ENCODE measurements around the gene GPR132. TPM values are rescaled to one million over a fixed set of nuclear protein-coding genes. Genes with fewer than 3 reads are reported as not detected.

Gene GPR132
- total RNA-seq, 2 experiments from 2014 or later = 44.2 to 46.6 TPM

GRCh38 chr14:105061428-105062047, 3.7 kb downstream of the GPR132 start:
- peak overlapping the region; percentile 80 for H3K4me3 Mint-ChIP-seq
- H3K27me3 Mint-ChIP-seq = no peaks in the 10 kb centered on the region
- POLR2A ChIA-PET = no interaction called here
- H3K9me3 Mint-ChIP-seq = no peaks in the 10 kb centered on the region
- H3K27ac Mint-ChIP-seq = peak overlapping the region; percentile 94
- DNase-seq = peak; percentile 41
- peaks cover 67% of the 10 kb centered on the region for H3K4me1 Mint-ChIP-seq
- H3K36me3 Mint-ChIP-seq (ENCODE audit: low read depth) = peaks cover 30% of the 10 kb centered on the region
- CTCF ChIA-PET = interaction anchor here (0.6 to 3.0 kb wide), 10 partner anchors 10 to 1469 kb away, joined by 3 to 13 read pairs (median 4); partner anchors contain the start of gene CDCA4

- peaks cover 61% of the 10 kb centered on the region for H3K4me1 Mint-ChIP-seq
- peak overlapping the region; percentile 94 for H3K27ac Mint-ChIP-seq
- H3K4me3 Mint-ChIP-seq = peak overlapping the region; percentile 80
- no peaks in the 10 kb centered on the region for H3K27me3 Mint-ChIP-seq
- no peaks in the 10 kb centered on the region for H3K9me3 Mint-ChIP-seq
- peaks cover 30% of the 10 kb centered on the region for H3K36me3 Mint-ChIP-seq (ENCODE audit: low read depth)
- peak; percentile 54 for DNase-seq
- ChIA-PET POLR2A (no interaction called here), CTCF (interaction anchor here (0.6 to 3.0 kb wide), 9 partner anchors 11 to 86 kb away, joined by 3 to 13 read pairs (median 4); partner anchors contain the start of gene CDCA4)
Observed at GRCh38 chr14:105060751-105061427, 4.3 kb downstream of the GPR132 start.

GRCh38 chr14:105059925-105060565, 5.2 kb downstream of the GPR132 start:
- Mint-ChIP-seq H3K4me3 (peak overlapping the region; percentile 80), H3K27me3 (no peaks in the 10 kb centered on the region), H3K9me3 (no peaks in the 10 kb centered on the region), H3K27ac (peak overlapping the region; percentile 94), H3K36me3 (ENCODE audit: low read depth) (peaks cover 32% of the 10 kb centered on the region), H3K4me1 (peaks cover 59% of the 10 kb centered on the region)
- CTCF ChIA-PET = interaction anchor here (1.4 to 6.4 kb wide), 5 partner anchors 7 to 85 kb away, joined by 3 to 42 read pairs (median 10); no protein-coding TSS in a partner anchor
- POLR2A ChIA-PET = no interaction called here
- no peak for DNase-seq

GRCh38 chr14:105059035-105059924, 6.0 kb downstream of the GPR132 start:
- no peaks in the 10 kb centered on the region for H3K9me3 Mint-ChIP-seq
- peak overlapping the region; percentile 94 for H3K27ac Mint-ChIP-seq
- peak overlapping the region; percentile 80 for H3K4me3 Mint-ChIP-seq
- H3K27me3 Mint-ChIP-seq = no peaks in the 10 kb centered on the region
- H3K36me3 Mint-ChIP-seq (ENCODE audit: low read depth) = peaks cover 29% of the 10 kb centered on the region
- CTCF ChIA-PET = interaction anchor here (1.4 to 6.4 kb wide), 3 partner anchors 8 to 34 kb away, joined by 3 to 42 read pairs (median 6); no protein-coding TSS in a partner anchor
- peak; percentile 41 for DNase-seq
- POLR2A ChIA-PET = no interaction called here
- H3K4me1 Mint-ChIP-seq = peaks cover 54% of the 10 kb centered on the region

GRCh38 chr14:105058521-105059034, 6.7 kb downstream of the GPR132 start:
- H3K4me1 Mint-ChIP-seq = peaks cover 52% of the 10 kb centered on the region
- no peak for DNase-seq
- H3K27me3 Mint-ChIP-seq = no peaks in the 10 kb centered on the region
- H3K4me3 Mint-ChIP-seq = no peak overlapping the region
- H3K36me3 Mint-ChIP-seq (ENCODE audit: low read depth) = peaks cover 29% of the 10 kb centered on the region
- H3K9me3 Mint-ChIP-seq = no peaks in the 10 kb centered on the region
- ChIA-PET CTCF (interaction anchor here (1.4 to 6.4 kb wide), 5 partner anchors 9 to 33 kb away, joined by 3 to 42 read pairs (median 5); no protein-coding TSS in a partner anchor), POLR2A (interaction anchor here (0.6 kb wide), 1 partner anchor 59 kb away, joined by 3 read pairs; no protein-coding TSS in a partner anchor)
- H3K27ac Mint-ChIP-seq = peak overlapping the region; percentile 76

GRCh38 chr14:105056303-105056831, 8.9 kb downstream of the GPR132 start:
- no peak overlapping the region for H3K27ac Mint-ChIP-seq
- H3K9me3 Mint-ChIP-seq = no peaks in the 10 kb centered on the region
- ChIA-PET CTCF (interaction anchor here (1.5 to 6.4 kb wide), 3 partner anchors 10 to 17 kb away, joined by 5 to 42 read pairs (median 5); no protein-coding TSS in a partner anchor), POLR2A (no interaction called here)
- peaks cover 34% of the 10 kb centered on the region for H3K4me1 Mint-ChIP-seq
- no peak for DNase-seq
- H3K27me3 Mint-ChIP-seq = no peaks in the 10 kb centered on the region
- H3K4me3 Mint-ChIP-seq = no peak overlapping the region
- H3K36me3 Mint-ChIP-seq (ENCODE audit: low read depth) = peaks cover 35% of the 10 kb centered on the region

GRCh38 chr14:105055736-105056302, 9.4 kb downstream of the GPR132 start:
- Mint-ChIP-seq H3K4me3 (no peak overlapping the region), H3K9me3 (no peaks in the 10 kb centered on the region), H3K27me3 (no peaks in the 10 kb centered on the region), H3K27ac (peak overlapping the region; percentile 25), H3K4me1 (peaks cover 33% of the 10 kb centered on the region), H3K36me3 (ENCODE audit: low read depth) (peaks cover 39% of the 10 kb centered on the region)
- ChIA-PET POLR2A (no interaction called here), CTCF (interaction anchor here (6.4 kb wide), 1 partner anchor 10 kb away, joined by 42 read pairs; no protein-coding TSS in a partner anchor)
- DNase-seq = no peak

- Mint-ChIP-seq H3K4me3 (no peak overlapping the region), H3K9me3 (no peaks in the 10 kb centered on the region), H3K36me3 (ENCODE audit: low read depth) (peaks cover 39% of the 10 kb centered on the region), H3K27me3 (no peaks in the 10 kb centered on the region), H3K4me1 (peaks cover 28% of the 10 kb centered on the region), H3K27ac (no peak overlapping the region)
- ChIA-PET POLR2A (no interaction called here), CTCF (interaction anchor here (6.4 kb wide), 1 partner anchor 9 kb away, joined by 42 read pairs; no protein-coding TSS in a partner anchor)
- DNase-seq = no peak
Observed at GRCh38 chr14:105055334-105055733, 9.9 kb downstream of the GPR132 start.

GRCh38 chr14:105053996-105054395, 11.2 kb downstream of the GPR132 start:
- peaks cover 37% of the 10 kb centered on the region for H3K36me3 Mint-ChIP-seq (ENCODE audit: low read depth)
- H3K27ac Mint-ChIP-seq = no peak overlapping the region
- no peaks in the 10 kb centered on the region for H3K9me3 Mint-ChIP-seq
- H3K27me3 Mint-ChIP-seq = no peaks in the 10 kb centered on the region
- ChIA-PET POLR2A (no interaction called here), CTCF (interaction anchor here (0.7 to 6.4 kb wide), 5 partner anchors 8 to 1087 kb away, joined by 3 to 42 read pairs (median 3); partner anchors contain the start of gene GPR132)
- no peak for DNase-seq
- no peak overlapping the region for H3K4me3 Mint-ChIP-seq
- peaks cover 15% of the 10 kb centered on the region for H3K4me1 Mint-ChIP-seq

GRCh38 chr14:105053421-105053820, 11.8 kb downstream of the GPR132 start:
- ChIA-PET CTCF (interaction anchor here (0.7 to 1.6 kb wide), 4 partner anchors 12 to 1088 kb away, joined by 3 to 9 read pairs (median 3); partner anchors contain the start of gene GPR132), POLR2A (interaction anchor here (0.6 kb wide), 1 partner anchor 80 kb away, joined by 5 read pairs; no protein-coding TSS in a partner anchor)
- Mint-ChIP-seq H3K36me3 (ENCODE audit: low read depth) (peaks cover 40% of the 10 kb centered on the region), H3K4me3 (no peak overlapping the region), H3K27me3 (no peaks in the 10 kb centered on the region), H3K9me3 (no peaks in the 10 kb centered on the region), H3K4me1 (peaks cover 9% of the 10 kb centered on the region), H3K27ac (no peak overlapping the region)
- DNase-seq = no peak

- CTCF ChIA-PET = no interaction called here
- no peak for DNase-seq
- H3K36me3 Mint-ChIP-seq (ENCODE audit: low read depth) = peaks cover 38% of the 10 kb centered on the region
- H3K4me3 Mint-ChIP-seq = no peak overlapping the region
- POLR2A ChIA-PET = no interaction called here
- no peaks in the 10 kb centered on the region for H3K9me3 Mint-ChIP-seq
- H3K4me1 Mint-ChIP-seq = peaks cover 9% of the 10 kb centered on the region
- H3K27ac Mint-ChIP-seq = no peak overlapping the region
- no peaks in the 10 kb centered on the region for H3K27me3 Mint-ChIP-seq
Observed at GRCh38 chr14:105052110-105052458, 13.1 kb downstream of the GPR132 start.
